ENCODE measurements around the gene TMEM59L.

TMEM59L gene

DNA sequence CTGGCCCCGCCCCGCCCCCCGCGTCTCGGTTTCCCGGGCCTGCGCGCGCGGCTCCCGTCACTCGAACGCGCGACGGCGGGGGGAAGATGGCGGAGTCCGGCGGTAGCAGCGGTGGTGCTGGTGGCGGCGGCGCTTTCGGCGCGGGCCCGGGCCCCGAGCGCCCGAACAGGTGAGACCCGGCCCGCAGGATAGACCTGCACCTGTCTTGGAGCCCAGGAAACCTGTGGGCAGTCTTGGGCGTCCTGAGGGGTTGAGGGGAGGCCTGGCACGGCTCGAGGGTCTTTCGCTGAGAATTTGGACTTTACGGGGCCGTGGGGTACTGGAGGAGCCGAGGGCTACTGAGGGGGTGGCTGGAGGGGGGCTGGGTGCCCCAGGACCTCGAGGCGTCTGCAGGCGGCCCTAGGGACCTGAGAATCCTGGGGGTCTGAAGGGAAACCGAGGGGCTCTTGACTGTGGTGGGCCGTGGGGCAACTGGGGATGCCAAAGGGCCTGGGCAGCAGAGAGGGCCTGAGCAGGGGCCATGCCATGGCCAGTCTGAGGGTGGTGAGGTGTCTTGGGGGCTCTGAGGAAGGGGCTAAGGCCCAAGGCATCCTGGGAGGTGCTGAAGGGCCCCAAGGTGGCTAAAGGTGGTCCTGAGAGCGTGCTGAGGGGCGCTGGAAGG lies 24.4 kb downstream of the TMEM59L start, which contains the start of gene KLHL26:
TSS of gene KLHL26 (plus strand) at position 60 of the 661 bp plus-strand sequence. CDS start at position 87, 27 bp downstream.
- no peak for DNase-seq (ENCODE audit: low read depth in 2 of 2)

DNA sequence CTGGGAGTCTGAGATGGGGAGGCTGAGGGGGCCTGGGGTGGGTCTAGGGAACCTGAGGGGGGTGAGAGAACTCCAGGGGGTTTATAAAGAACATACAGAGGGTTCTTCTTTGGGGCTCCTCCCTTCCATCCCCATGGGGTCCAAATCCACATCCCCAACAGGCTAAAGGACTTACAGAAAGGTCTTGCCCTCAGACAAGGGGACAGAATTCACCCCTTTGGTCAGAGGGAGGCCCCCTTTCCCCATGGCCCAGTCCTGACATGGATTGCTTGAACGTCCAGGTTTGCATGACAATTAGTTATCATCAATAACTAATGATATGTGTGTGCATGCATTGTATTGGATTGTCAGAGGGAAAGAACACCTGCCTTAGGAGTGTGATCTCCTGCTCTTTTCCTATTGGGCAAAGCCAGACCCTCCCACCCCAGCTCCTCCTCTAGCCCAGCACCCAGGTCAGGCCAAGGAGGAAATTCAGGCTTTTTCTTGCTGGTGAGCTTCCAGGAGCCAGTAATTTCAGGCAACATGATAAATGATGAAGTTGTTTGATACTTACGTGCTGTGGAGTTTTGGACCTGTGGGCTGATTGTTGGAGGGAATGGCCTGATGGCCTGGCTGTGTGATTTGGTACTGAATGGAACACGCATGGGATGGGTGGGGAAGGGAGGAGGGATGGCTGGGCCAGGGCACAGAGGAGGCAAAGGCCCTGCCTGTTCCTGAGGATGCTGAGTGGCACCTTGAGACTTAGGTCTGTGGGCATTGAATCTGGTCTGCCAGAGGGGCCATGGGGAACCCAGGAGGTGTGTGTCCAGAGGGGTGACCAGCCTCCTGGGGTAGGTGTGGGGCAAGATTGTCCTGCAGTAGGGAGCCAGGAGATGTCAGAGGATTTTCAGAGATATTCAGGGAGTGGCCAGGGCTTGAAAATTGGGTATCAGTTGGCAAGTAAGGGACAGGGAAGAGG lies 25.3 kb downstream of the TMEM59L start:
- no peak for DNase-seq (ENCODE audit: low read depth in 2 of 2)

DNA sequence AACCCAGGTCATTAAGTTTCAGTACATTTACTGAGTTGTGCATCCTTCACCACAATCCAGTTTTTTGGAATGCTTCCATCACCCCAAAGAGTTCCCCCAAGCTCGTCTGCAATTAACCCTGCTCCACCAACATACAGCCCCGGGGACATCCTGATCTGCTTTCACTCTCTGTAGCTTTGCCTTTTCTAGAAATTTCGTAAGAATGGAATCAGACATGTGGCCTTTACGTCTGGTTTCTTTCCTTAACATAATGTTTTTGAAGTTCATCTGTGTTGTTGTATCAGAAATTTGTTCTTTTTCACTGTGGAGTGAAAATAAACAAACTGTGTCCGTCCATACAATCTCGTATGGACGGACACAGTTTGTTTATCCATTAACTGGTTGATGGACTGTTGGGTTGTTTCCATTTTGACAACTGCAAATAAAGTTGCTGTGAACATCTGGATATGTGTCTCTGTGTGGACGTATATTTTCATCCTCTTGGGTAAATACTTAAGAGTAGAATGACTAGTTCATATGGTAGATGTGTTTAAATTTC lies 27.1 kb downstream of the TMEM59L start:
- no peak for DNase-seq (ENCODE audit: low read depth in 2 of 2)

DNA sequence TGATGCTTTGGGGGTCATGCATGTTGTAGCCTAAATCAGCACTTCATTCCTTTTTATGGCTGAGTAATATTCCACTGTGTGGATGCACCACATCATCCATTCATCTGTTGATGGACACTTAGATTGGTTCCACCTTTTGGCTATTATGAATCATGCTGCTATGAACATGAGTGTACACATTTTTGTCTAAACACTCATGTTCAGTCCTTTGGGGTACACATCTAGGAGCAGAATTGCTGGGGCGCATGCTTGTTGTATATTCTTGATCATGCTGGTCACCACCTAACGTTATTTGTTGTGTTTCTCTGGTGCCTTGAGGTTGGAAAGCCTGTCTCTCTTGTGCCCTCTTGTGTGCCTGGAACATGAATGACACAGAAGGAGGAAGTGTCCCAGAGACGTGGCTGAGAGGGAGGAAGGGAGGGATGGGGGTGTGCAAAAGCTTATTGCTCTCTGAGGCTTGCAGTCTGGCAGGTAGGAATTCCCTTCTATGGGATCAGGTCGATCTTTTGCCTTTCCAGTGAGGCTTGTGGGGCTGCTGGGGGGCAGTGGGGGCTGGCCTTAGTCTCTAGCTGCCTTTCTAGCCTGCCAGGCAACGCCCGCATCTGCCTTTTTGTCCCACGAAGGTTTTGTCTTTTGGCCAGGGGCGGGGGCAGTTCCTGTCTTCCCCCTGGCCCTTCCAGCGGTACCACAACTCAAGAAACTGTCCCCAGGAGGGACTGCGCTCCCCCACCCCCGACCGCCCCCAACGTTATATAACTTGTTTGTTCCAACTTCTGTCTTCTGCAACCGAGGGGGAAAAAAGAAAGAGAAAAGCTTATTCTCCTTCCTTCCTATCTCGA lies 31.7 kb downstream of the TMEM59L start:
- no peak for DNase-seq (ENCODE audit: low read depth in 2 of 2)

DNA sequence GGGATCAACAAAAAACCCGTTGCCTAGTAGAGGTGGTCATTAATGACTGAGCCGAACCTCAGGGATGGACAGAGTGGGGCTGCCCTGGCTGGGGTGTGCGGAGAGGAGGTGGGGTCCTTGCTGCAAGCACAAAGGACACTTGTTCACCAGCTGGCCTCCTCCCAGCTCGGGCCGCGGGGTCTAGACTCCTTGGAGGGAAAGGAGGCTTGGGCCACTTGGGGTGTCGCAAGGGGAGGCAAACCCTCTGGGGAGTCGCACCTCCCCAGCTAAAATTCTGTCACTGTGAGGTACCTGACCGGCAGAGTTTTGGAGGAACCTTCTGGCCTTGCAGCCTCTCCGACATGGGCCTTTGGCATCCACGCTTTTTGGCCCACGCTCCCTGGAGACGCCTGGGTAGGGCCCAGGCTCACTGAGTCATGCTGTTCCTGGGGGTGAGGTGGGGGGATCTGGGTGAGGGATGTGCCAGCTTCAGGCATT lies 32.4 kb downstream of the TMEM59L start:
- DNase-seq (ENCODE audit: low read depth in 2 of 2) = no peak

DNA sequence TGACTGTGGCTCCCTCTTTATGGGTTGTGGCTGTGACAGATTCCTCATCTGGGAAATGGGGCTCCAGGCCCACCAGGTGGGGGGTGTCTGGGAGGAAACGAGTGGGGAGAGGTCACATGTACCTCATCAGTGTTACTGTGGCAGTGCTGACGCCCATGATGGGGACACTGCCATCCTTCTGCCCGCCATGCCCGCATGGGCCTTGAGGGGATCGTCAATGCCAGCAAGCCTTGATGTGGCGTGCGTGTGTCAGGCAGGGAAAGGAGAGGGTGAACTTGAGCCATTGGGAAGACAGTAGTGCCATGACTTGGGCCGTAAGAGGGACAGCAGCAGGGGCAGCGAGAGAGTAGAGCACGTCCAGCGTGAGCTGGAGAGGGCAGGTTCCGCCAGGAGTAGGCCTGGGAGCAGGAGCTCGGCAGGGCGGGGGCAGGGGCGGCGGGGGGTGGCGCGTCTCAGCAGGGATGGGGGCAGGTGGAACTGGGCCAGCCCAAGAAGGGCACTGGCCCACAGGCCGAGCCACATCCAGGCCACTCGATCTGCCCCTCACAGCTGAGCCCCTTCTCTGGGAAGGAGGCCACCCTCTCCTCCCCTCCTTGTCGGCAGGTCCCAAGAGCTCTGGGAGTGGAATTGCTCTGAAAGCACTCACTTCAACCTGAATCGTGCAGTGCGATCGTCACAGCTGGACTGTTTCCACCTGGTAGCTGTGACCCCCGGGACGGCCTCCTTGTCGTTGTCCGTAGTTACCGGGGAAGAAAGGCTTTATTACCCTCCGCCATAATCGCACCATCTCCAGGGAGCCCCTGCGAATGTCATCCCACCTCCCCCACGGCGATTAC lies 34.1 kb downstream of the TMEM59L start:
- no peak for DNase-seq (ENCODE audit: low read depth in 2 of 2)

DNA sequence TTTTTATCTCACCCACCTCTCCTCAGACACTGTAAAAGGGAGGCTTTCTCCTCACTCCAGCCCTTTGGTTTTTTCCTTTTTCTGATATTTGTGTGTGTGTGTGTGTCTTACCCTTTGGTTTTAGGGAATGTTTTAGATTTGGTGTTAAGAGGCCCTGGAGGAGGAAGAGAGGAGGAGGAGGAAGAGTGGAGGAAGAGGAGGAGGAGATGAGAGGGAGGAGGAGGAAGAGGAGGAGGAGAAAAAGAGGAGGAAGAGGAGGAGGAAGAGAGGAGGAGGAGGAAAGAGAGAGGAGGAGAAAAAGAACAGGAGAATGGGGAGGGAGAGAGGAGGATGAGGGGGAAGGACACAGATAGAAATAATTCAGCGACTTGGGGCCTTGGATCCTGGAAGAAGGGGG lies 34.7 kb downstream of the TMEM59L start:
- DNase-seq (ENCODE audit: low read depth in 2 of 2) = no peak

DNA sequence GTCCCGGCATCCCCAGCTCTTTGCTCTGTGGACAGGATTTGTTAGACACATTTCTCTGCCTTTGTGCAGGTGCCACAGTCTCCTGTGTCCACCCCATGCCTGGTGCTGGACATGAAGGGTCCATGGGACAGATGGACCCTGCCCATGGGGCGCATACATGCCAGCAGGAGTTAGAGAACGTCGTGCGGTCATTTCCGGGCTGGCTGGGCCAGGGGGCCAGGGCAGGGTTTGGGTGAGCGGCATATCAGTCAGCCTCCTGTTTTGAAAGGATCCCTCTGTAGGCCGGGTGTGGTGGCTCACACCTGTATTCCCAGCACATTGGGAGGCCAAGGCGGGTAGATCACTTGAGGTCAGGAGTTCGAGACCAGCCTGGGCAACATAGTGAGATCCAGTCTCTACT lies 35.1 kb downstream of the TMEM59L start:
- DNase-seq (ENCODE audit: low read depth in 2 of 2) = no peak

DNA sequence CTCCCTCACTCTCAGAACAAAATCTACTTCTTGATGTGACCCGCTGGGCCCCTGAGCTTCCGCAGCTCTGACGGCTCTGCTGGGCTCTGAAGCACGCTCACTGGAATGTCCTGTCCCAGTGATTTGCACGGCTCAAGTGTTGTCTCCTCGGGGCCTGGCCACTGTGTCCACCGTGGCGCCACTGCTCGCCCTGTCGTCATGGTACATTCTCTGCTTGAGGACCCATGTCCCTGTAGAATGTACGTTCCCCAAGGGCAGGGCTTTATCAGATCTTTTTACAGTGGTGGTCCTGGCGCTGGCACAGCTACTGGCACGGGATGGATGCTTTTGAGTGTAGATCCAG lies 36.3 kb downstream of the TMEM59L start:
- DNase-seq (ENCODE audit: low read depth in 2 of 2) = no peak

DNA sequence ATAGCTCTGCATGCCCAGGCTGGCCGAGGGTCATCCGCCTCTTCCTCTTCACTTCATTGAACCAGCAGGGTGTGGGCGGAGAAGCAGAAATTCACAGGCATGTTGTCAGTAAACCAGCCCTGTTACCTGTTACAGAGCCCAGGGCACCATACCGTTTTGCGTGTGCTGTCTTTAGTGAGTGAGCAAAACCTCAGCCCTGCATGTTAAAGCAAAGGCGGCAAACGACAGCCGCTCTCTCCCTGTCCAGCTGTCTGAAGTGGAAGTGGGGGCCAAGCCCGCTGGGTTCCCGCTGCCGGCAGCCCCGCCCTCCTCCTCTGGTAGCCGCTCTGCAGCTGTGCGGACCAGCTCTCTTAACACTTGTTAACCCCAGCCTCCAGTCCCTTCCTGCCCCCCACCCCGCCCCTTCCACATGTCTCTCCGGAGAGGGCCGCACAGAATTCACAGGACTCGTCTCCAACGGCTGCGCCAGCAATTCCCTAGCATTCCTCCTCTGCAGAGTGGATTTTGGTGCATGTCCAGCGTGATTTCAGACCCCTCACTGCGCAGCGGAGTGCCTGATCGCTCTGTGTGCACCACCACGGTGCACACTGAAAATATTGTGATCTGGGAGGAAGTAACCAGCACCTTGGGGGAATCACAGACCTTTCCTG lies 36.8 kb downstream of the TMEM59L start:
- DNase-seq (ENCODE audit: low read depth in 2 of 2) = no peak

DNA sequence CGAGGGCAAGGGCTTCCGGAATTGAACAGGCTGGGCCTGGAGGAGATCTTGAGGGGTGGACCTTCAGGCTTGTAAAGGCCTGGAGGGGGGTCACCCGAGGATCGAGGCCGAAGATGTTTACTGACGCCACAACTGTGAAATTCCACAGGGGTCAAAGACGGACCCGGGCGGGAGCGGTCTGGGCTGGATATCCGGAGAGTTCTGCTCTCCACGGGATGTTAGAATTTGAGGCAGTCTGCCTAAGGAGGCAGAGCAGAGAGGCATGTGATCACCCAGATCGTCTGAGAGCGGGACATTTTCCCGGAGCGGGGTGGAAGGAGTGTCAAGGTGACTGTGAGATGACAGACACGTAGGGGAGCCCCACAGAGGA lies 37.3 kb downstream of the TMEM59L start:
- DNase-seq (ENCODE audit: low read depth in 2 of 2) = no peak

DNA sequence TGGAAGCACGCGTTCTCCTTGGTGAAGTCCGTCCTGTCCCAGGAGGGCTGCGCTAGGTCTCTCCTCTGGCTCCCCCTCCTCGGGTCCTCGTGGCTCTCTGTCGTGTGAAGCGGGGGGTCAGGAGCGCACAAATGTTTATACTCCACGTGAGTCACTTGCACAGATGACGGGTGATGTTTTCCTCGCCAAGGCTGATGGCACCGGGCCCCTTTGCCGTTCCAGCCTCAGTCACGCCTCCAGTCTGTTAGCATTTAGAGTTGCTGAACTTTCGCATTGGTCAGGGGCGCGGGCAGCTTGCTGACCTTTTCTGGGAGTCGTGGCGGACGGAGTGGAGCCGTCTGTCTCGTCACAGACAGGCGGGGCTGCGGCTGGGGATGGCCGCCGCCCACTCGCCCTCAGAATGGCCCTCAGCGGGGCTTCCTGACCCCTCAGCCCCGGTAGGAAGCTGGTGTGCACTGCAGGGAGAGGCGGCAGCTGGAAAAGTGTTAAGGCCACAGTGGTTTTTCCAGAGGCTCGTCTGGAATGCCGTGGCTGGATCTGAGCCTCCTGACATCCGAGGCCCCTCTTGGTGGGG lies 37.9 kb downstream of the TMEM59L start:
- DNase-seq (ENCODE audit: low read depth in 2 of 2) = no peak

DNA sequence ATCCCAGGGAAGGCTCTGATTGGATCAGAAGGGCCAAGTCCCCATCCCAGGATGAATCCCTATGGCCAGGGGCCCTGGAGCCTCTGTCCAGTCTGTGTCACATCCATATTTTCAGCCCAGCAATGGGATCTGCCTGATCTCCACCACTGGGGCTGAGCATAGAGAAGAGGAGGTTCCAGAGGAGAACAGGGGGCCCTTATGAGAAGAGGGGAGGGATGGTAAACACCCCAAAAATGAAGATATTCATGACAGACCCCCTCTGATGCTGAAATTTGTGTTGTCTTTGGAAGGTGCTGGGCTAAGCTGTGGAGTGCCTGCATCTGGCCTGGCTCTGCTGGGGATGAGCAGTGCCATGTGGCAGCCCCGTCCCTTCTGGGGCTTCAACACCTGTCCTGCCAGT lies 38.6 kb downstream of the TMEM59L start:
- no peak for DNase-seq (ENCODE audit: low read depth in 2 of 2)

DNA sequence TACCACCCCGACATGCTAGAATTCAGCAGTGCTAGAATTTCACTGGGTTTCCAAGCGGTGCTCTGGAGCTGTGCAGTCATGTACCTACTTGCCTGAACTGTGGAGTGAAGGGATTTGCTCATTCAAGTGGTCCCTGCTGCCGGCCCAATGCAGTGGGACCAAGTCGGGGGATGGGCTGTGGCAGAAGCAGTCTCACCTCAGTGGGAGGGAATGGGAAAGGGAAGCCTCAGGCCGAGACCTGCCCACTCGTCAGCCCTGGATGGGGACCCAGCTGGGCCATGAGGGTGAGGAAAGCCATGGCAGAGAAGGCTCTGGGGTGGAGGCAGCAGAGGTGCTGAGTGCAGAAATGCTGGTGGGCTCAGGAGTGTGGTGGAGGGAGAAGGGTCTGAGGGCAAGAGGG lies 39.1 kb downstream of the TMEM59L start:
- DNase-seq (ENCODE audit: low read depth in 2 of 2) = no peak

DNA sequence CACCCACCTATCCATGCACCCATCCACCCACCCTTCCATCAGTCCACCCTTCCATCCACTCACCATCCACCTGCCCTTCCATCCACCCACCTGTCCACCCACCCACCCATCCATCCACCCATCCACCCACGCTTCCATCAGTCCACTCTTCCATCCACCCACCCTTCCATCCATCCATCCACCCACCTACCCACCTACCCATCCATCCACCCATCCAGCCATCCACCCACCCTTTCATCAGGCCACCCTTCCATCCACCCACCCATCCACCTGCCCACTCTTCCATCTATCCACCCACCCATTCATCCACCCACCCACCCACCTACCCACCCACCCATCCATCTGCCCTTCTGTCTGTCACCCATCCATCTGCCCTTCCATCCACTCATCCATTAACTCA lies 41.2 kb downstream of the TMEM59L start:
- DNase-seq (ENCODE audit: low read depth in 2 of 2) = no peak

DNA sequence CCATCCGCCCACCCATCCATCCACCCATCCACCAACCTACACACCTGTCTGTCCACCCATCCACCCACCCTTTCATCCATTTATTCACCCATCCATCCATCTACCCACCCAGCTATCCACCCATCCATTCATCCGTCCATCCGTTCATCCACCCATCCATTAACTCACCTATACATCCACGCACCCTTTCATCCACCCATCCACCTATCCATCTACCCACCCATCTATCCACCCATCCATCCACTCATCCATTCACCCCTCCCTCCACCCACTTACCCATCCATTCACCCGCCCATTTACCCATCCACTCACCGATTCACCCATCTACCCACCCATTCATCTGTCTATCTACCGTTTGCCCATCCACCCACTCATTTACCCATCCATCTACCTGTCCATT lies 41.8 kb downstream of the TMEM59L start:
- DNase-seq (ENCODE audit: low read depth in 2 of 2) = no peak

DNA sequence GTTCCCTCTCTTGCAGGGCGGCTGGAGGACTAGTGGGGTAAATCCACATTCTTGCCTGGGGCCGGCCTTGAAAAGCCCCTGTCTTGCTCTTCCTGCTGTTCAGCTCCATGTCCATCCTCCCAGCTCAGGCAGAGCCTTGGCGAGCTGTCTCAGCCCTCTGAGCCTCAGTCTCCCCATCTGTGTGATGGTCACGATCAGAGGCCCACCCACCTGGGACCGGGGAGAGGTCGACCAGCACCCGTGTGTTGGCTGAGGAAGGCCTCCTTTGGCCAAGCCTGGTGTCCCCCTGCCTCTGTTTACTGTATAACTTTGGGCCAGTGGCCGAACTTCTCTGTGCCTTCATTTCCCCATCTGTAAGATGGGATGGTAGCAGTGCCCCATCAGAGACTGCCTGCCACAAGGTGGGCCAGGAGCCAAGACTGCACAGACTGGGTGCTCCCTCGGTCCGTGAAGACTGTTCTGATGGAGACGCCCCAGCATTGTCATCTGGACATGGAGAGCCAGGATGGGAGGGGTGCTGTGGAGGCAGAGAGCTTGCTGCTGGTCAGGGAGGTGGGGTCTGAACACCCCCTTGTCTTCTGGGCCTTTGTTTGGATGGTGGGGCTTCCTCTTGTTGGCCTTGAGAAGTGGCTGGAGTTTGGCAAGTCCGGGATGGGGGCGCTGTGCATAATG lies 42.6 kb downstream of the TMEM59L start:
- no peak for DNase-seq (ENCODE audit: low read depth in 2 of 2)

DNA sequence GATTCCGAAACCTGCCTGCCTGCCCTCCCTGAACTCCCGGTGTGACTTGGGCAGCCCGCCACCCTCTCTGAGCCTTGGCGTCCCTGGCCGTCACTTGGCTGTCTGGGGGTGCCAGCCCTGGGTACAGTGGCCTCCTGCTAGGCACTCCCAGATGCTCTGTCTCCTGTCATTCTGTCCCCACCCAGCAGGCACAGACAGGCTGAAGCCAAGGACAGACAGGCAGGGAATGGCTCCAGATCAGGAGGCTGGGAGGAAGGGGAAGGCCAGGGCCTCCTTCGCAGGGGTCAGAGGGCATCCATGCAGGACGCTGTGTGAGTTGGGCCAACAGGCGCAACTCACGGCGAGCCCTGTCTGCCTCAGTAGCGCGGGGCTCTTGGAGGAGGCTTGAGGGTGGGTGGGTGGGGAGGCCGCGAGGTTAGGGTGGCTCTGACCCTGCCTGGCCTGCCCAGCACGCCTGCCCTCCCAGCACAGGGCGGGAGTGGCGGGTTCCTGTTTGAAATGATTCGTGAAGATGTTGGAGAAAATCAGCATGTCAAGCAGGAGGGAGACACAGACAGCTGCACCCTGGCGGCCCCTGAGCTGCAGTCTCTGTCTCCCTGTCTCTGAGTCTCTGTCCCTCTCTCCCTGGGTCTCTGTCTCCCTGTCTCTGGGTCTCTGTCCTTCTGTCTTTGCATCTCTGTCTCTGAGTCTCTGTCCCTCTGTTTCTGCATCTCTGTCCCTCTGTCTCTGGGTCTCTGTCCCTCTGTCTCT lies 43.8 kb downstream of the TMEM59L start:
- no peak for DNase-seq (ENCODE audit: low read depth in 2 of 2)

Data from stimulated activated CD4-positive, alpha-beta T cell treated with anti-CD3 and anti-CD28 coated beads, Interleukin-4, amount 100 ng/mL, for 48 hours (primary cell).